Measurements from ENCODE around the gene KSR1.

KSR1 gene

DNA sequence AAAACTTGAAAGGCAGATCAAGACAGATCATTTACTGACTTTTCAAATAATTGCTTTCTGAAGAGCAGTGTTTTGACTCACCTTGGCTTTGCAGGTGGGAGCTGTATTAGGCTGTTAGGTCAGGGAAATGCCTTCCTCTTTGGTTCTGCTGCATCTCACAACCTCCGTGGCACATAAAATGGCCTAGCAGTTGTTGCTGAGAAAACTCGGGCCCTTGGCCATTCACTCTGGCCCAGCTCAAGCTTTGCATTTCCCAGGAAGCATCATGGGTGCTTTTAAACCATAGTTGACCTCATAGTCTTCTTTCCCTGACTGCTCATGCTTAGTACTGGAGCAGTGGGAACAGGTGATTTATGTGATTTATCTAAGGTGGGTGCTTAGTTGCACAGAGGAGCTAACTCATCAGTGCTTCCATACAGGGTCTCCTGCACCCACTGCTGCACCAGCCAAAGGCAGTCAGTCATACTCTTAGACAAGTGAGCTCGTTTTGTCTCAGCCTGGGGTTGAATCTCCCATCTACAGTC lies 83.6 kb downstream of the KSR1 start:
- DNase-seq, result no peak

DNA sequence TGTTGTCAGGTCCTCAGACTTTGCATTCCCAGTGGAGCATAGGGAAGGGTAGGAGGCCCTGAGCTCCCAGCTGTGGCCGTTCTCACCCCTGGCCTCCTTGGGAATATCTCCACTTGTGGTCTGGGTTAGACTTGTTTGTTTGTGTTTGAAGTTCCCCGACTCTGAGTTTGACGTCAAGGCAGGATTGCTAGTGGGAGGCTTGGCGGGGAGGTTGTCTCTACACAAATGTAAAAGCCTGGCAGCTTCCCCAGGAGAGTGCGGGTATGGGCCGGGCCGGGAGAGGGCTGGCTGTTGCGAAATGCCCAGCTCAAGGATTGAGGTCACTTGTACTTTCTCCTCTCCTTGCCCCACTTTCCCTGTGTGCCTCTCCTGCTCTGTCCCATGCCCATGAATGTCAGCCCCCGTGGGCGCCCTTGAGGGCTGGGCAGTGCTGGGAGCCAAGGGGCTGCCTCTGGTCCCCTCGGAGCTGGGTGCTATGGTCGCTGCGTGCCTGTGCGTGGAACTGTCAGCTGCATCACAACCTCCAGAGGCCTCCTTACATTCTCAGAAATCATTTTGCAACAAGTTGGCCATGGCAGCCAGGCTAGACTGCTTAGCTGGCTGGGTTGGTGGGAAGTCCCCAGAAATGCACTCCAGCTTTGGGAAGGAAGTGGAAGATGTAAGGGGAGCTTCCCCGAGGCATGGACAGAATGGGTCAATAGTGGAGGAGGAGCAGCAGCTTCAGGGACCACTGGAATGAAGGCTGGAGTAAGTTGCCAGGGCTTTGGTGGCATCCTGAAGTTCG lies 84.3 kb downstream of the KSR1 start:
- DNase-seq, result peak; percentile 48

- DNase-seq, result no peak
Observed at GRCh38 chr17:27541301-27542023, 85.2 kb downstream of the KSR1 start.

GRCh38 chr17:27542841-27543463 lies 86.7 kb downstream of the KSR1 start:
- no peak for DNase-seq

- DNase-seq, result no peak
Observed at GRCh38 chr17:27543464-27543856, 87.2 kb downstream of the KSR1 start.

DNA sequence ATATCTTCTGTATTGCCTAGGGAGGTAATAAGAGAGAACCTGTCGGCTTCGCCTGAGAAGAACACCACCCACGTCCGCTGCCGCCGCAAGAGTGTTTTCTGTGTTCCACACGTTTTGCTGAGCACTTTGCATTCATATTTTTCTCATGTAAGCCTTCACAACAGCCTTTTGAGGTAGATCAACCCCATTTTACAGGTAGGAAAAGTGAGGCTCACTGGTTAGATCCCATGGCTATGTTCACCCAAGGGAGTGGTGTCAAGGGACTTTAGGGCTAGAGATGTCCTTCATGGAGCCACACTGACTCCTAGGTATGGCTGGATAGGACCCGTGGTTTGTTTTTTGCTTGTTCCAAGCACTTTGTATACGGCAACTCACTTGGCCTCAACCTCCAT lies 87.7 kb downstream of the KSR1 start:
- DNase-seq, result no peak

DNA sequence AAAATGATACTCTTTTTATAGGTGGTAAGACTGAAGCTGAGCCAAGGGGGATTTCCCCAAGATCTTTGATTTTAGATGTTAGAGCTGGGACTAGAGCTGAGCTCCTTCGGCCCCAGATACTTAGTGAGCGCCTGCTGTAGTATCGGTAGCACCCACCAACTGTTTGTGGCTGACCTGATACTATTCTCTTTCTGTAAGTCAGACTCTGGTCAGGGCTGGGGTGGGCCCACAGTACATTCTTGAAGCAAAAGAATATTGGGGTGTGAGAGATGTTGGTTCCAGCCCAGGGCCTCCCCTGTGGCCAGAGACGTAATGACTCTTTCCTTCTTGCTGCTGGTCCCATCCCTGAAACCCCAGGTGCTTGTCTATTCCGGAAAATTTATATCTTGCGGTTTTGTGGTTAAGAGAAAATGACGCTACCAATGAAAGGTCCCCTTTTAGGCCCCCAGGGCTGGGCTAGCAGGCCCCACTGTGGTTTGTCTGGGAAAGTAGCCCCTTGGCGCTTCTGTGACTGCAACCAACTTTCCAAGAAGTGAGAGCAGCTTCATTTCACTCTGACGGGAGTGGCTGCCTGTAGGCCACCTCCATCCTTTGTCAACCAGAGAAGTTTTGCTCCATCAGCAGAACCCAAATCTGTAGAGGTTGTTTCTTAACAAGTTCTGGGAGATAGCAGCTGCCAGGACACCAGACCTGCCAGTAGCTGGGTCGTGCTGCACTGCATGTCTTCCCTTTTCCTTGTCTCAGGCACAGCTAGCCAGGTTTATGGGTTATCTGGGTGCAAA lies 88.3 kb downstream of the KSR1 start:
- DNase-seq, result peak; percentile 89

DNA sequence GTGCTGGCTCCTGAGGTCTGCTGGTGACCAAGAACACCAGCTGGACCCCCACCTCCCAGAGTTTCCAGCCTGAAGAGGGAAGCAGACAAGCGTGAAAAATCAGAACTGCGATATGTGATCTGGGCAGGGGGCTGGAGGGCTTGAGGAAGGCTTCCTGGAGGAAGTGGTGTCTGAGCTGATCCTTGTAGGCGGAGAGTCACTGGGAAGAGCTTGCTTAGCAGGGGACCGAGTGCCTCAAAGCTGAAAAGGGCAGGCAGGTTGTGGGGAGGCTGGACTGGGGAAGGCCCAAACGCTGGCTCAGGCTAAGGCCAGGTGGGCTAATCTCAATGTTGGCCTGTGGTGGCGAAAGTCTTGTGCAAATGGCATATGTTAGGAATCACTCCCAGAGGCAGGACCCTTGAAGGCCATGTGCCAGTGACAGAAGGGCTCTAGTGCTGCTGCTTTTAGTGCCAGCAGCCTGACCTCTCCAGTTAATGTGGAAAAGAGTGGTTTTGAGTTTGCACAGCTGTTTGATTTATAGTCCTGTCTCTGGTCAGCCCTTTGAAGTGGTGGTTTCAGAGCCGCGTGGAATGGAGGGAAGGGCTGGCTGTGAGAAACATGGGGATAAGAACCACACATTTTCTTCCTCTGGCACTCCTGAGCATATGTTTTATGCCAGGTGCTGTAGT lies 89.4 kb downstream of the KSR1 start:
- DNase-seq, result no peak

DNA sequence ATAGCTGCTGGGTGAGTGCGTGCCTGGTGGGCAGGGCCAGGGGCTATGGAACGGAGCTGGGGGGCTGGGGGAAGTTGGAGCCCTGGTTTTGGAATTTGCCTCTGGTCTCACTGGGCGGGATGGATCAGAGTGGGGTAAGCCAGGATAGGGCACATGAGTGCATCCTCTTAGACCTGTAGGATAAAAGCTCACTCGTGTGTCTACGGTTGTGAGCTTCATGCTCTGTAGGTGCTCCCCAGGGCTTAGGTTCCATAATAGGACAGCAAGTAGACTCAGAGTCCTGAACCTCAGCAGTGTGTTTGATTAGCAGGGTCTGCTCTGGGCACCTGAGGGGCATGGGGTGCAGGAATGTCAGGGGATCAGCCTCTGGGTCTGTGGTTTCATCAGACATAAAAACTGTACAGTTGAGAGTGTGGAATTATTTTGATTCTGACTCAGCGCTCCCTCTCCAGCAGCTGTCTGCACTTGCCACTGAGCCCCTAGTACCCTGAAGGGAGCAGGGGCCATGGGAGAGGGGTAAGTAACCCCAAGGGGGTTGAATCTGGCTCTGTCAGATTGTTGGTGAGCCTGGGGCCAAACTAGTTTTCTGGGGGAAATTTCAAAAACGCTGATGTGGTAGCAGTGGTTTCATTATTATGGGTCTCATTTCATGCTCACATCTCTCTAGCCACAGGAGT lies 90.5 kb downstream of the KSR1 start:
- no peak for DNase-seq

DNA sequence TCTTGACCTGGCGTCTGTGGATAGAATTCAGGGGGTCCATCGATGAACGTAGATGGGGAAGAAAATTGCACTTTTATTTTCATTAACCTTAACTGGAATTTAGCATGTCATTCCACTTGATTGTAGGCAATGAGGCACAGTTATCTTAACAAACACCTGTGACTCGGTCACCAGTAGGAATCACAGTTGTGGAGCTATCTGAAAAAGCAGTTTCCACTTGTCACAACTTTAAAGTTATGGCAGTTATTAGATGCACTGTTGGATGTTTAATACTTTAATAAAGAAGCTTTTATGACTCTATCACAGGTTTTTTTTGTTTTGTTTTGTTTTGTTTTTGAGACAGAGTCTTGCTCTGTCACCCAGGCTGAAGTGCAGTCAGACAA lies 91.0 kb downstream of the KSR1 start:
- DNase-seq, result no peak

GRCh38 chr17:27548369-27548768 lies 92.1 kb downstream of the KSR1 start:
- no peak for DNase-seq

DNA sequence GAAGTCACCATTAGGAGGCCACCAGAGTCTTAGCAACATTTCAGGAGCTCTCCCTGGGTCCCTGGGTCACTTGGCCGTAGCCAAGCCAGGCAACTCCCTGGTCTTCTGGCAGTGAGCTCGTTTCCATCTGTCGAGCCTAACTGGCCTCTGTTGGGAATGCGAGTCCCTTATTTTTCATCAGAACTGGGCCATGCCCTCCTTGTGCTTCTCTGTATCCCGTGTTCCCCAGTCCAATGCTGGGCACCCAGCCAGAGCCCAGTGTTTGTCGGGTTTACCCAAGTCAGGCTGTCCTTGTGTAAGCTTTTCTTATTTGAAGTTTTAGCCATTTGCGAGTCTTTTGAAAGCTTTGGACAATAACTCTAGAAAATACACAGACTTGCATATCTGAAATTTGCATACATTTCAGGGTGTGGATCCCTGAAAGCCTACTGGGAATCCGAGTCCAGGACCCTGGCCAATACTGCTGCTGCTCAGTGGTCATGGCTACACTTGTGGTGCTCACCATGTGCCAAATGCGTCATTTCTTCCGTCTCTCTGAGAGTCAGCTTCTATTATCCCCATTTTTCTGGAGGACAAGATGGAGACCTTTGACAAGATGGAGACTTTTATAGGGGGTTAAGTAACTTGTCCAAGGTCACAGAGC lies 93.1 kb downstream of the KSR1 start:
- no peak for DNase-seq

DNA sequence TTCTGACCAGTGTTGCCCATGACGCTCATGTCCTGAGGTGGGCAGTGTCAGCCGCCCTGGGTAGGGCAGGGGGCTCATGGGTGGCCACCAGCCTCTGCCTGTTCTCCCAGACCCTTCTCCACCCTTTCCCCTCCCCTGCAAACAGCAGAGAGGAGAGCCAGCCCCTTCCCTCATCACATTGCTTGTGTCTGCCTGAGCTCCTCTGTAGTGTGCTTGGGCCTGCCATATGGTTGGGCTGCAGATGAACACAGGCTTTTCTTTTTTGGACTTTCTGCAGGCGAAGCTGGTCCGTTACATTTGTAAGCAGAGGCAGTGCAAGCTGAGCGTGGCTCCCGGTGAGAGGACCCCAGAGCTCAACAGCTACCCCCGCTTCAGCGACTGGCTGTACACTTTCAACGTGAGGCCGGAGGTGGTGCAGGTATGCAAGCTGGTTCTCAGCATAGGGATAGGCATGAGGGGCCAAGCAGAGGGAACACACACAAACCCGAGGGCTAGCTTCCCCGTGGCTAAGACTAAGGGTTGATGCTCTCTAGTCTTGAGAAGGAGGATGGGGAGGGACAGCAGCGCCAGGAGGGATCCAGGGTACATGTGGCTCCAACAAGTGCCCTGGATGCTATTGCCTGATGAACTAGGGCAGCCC lies 94.2 kb downstream of the KSR1 start:
- DNase-seq, result no peak

DNA sequence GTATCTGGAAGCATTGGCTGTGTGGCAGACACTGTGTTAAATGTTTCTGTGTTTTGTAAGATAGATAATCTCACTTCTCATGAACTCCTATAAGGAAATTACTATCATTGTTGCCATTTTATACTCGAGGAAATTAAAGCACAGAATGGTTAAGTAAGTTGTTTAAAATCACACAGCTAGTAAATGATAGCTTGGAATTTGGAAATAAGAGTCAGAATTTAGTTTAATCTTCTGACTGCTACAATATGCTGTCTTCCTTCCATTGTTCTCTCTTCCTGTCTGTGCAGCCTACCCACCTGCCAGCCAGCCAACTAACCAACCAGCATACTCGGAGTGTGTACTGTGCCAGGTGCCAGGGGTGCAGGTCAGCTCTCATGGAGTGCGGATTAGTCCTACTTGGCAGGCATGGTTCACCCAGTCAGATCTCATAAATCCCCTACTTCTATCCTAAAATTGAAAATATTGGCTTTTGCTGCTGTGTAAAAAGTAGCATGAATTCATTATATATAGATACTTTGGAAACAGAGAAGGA lies 94.8 kb downstream of the KSR1 start:
- no peak for DNase-seq

DNA sequence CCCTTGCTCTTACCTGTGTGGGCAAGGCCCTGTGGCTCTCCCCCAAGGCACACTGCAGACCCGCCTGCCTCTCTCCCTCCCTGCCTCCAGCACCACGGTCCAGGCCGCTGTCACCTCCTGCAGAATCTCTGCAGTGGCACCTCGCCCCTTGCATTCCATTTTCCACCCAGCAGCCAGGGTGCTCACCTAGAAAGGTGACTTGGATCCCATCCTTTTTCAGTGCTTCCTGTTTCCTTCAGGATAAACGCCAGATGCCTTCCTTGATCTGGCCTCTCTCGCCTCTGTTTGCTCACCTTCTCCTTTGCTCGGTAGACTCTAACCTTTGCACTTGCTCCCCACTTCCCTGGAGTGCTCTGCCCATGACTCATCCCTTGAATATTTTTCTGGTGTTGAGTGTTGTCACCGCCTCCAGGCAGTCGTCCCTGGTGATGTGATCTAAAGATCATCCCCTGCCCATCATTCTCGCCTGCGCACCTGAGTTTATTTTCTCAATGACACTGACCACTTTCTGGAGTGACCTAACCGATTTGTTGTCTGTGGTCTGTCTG lies 95.5 kb downstream of the KSR1 start:
- no peak for DNase-seq

GRCh38 chr17:27552276-27552732 lies 96.1 kb downstream of the KSR1 start:
- DNase-seq, result no peak

DNA sequence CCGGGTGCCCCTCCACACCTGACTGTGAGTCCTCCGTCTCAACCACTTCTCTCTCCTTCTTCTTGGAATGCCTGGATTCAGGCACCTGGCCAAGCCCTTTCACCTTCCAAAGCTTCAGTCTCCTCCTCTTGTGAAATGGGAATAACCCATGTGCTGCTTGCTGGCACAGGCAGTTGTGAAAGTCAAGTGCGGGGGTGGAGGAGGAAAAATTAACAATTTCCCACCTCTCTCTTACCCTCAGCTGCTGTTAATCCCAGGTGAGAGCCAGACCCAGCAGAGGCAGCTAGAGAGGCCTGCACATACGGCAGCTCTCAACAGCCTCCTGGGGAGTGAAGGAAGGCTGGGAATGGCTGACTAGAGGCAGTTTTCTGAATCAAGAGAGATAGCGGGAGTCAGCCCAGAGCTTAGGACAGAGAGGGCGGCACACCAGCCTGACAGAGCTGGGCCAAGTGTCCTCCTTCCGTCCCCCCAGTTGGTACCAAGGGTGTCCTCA lies 96.8 kb downstream of the KSR1 start:
- DNase-seq, result no peak

GRCh38 chr17:27554152-27554551 lies 97.9 kb downstream of the KSR1 start:
- no peak for DNase-seq

DNA sequence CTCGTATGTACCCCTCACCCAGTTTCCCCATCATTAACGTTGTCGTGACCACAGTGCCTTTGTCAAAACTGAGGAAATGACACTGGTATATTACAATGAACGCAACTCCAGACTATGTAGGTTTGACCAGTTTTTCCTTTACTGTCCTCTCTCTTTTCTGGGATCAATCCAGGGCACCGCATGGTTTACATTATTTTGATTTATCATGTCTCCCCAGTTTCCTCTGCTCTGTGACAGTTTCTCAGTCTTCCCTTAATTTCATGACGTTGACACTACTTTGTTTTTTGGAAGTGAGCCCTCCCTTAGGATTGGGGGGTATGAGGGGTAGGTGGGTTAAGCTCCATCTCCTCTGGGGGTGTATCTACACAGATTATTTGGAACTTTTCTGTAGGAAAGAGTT lies 98.7 kb downstream of the KSR1 start:
- DNase-seq, result no peak

DNA sequence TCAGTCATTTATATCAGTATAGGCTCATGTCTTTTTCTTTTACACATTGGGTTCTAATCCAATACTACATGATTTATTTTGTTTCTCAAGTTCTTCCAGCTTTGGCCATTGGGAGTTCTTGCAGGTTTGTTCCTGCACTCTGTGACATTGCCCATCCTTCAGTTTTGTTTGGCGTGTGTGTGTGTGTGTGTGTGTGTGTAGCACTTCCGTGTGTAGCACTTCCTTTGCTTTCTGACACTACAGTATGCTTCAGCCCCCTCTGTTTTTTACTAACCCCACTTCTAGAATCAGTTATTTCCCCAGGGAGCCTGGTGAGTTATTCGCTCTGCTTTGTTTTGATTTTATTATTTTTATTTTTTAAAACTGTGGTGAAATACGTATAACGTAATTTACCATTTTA lies 99.1 kb downstream of the KSR1 start:
- no peak for DNase-seq

Measured in GF-D8 (cell line).